Large intestine (tissue), 3 donors: ENCODE measurements around the gene DEPDC1B. TPM values are rescaled to one million over a fixed set of nuclear protein-coding genes. Genes with fewer than 3 reads are reported as not detected.
"Not testable (repeated sequence)": the region's sequence is repeated elsewhere in the genome, so short reads cannot be mapped to it uniquely, and the experiment has no call there.

ENCODE experiments used
- DNase-seq, 2 donors: peaks; one replicate each; pipeline versions ENCODE4 v3.0.0 to v3.0.0-alpha.2; 2013
- H3K27ac ChIP-seq: one replicate; pipeline ENCODE4 v1.5.1; 2013; ENCODE audit warnings: low read length
- H3K27me3 ChIP-seq: 2 replicates; pipeline ENCODE4 v1.6.1; 2013; ENCODE audit warnings: low read length; ENCODE audit not compliant: control insufficient read depth, insufficient read depth
- H3K36me3 ChIP-seq: 2 replicates; pipeline ENCODE4 v1.6.1; 2013; ENCODE audit warnings: low read length; ENCODE audit not compliant: control insufficient read depth, insufficient read depth
- H3K4me1 ChIP-seq: one replicate; pipeline ENCODE4 v1.6.1; 2013; ENCODE audit warnings: low read length; ENCODE audit not compliant: control insufficient read depth, insufficient read depth
- H3K4me3 ChIP-seq: one replicate; pipeline ENCODE4 v1.5.1; 2013; ENCODE audit warnings: low read length
- H3K9me3 ChIP-seq: one replicate; pipeline ENCODE4 v1.6.1; 2013; ENCODE audit warnings: mild to moderate bottlenecking, low read depth, low read length, moderate library complexity; ENCODE audit not compliant: control insufficient read depth
- WGBS: methylation state at CpG from one replicate; pipeline ENCODE4 v1.1.5; 2013; ENCODE audit warnings: low lambda C conversion rate; ENCODE audit not compliant: insufficient coverage; 5-methylcytosine and 5-hydroxymethylcytosine counted together
- polyA plus RNA-seq: library from polyadenylated mRNA; unstranded; fragments of 120-200 nt; gene quantifications from one replicate; pipeline ENCODE4 v1.2.1, GENCODE V29; 2013

Gene DEPDC1B
- polyA plus RNA-seq, 1 donor, result 15.3 TPM

DNA sequence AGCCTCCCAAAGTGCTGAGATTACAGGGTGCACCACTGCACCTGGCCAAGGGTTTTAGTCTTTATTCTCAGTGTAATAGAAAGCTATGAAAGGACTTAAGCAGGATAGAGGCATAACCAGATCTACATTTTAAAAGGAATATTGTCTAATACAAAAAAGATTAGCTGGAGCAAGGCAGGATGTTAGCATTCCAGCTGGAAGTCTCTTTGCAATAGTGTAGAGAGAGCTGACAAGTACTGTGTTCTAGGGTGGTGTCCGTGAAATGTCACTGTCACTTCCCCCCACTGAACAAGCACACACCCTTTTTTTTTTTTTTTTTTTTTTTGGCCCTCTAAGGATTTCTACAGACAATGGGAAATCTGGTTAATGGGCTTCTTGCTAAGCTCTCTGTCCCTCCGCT, 24.2 kb upstream of the DEPDC1B start:
- DNase-seq, result no peak
- no peaks in the 10 kb centered on the region for H3K4me1 ChIP-seq
- no peak overlapping the region for H3K4me3 ChIP-seq
- H3K27ac ChIP-seq, result no peak overlapping the region
- H3K27me3 ChIP-seq, result no peaks in the 10 kb centered on the region
- peaks cover 3% of the 10 kb centered on the region for H3K9me3 ChIP-seq
- 80% methylated on average over 1 of the region's 2 CpGs for WGBS
- H3K36me3 ChIP-seq, result no peaks in the 10 kb centered on the region

- Histone ChIP-seq H3K27ac (no peak overlapping the region), H3K9me3 (no peaks in the 10 kb centered on the region), H3K4me3 (no peak overlapping the region), H3K36me3 (no peaks in the 10 kb centered on the region), H3K27me3 (no peaks in the 10 kb centered on the region), H3K4me1 (no peaks in the 10 kb centered on the region)
- WGBS, result 100% methylated on average over 1 of the region's 6 CpGs
- DNase-seq, result no peak
These were observed 22.4 kb upstream of the DEPDC1B start for GRCh38 chr5:60722416-60722815.

GRCh38 chr5:60719329-60719728, 19.4 kb upstream of the DEPDC1B start:
- no peaks in the 10 kb centered on the region for H3K4me1 ChIP-seq
- no peaks in the 10 kb centered on the region for H3K27me3 ChIP-seq
- H3K36me3 ChIP-seq, result no peaks in the 10 kb centered on the region
- no peaks in the 10 kb centered on the region for H3K9me3 ChIP-seq
- no peak overlapping the region for H3K27ac ChIP-seq
- no peak for DNase-seq
- H3K4me3 ChIP-seq, result no peak overlapping the region

DNA sequence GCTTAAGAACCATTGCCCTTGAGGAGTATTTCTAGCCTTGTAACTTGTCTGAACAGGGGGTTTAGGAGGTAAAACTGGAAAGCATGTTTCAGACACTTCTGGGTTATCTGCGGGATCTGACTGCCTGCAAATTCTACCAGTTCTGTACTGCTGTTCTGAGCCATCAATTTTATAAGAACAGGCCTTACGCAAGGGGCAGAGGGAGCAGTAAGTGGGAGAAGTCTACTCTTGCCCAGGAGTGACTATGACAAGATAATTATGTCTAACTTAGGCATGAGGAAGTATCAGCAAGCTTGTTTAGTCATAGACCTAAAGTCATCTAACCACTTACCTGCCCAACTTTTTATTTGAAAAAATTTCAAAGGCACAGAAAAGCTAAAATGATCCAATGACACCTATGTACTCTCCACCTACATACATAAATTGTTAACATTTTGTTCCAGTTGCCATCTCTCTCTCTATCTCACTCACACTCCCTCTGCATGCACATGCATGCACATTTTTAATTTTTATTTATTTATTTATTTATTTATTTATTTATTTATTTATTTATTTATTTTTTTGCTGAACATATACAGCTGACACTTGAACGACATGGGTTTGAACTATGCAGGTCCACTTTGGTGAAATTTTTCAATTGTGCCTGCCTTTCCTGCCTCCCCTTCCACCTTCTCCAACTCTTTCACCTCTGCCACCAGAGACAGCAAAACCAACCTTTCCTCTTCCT, 18.4 kb upstream of the DEPDC1B start:
- DNase-seq, result no peak
- H3K4me3 ChIP-seq, result no peak overlapping the region
- H3K9me3 ChIP-seq, result no peaks in the 10 kb centered on the region
- H3K27ac ChIP-seq, result no peak overlapping the region
- 90% methylated on average over 1 of the region's 3 CpGs for WGBS
- no peaks in the 10 kb centered on the region for H3K36me3 ChIP-seq
- no peaks in the 10 kb centered on the region for H3K27me3 ChIP-seq
- H3K4me1 ChIP-seq, result no peaks in the 10 kb centered on the region

DNA sequence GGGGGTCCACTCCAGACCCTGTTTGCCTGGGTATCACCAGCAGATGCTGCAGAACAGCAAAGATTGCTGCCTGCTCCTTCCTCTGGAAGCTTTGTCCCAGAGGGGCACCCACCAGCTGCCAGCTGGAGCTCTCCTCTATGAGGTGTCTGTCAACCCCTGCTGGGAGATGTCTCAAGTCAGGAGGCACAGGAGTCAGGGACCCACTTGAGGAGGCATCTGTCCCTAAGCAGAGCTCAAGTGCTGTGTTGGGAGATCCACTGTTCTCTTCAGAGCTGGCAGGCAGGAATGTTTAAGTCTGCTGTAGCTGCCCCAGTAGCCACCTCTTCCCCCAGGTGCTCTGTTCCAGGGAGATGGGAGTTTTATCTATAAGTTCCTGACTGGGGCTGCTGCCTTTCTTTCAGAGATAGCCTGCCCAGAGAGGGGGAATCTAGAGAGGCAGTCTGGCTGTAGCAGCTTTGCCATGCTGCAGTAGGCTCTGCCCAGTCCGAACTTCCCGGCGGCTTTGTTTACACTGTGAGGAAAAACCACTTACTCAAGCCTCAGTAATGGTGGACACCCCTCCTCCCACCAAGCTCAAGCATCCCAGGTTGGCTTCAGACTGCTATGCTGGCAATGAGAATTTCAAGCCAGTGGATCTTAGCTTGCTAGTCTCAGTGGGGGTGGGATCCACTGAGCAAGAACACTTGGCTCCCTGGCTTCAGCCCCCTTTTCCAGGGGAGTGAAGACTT, 15.4 kb upstream of the DEPDC1B start:
- not testable (repeated sequence) for H3K27me3 ChIP-seq, H3K27ac ChIP-seq, H3K4me3 ChIP-seq, H3K36me3 ChIP-seq, DNase-seq, H3K9me3 ChIP-seq, H3K4me1 ChIP-seq
- no CpG with 5 or more reads among the region's 3 CpGs for WGBS

GRCh38 chr5:60712950-60713349, 13.0 kb upstream of the DEPDC1B start:
- WGBS, result no CpG with 5 or more reads among the region's 5 CpGs
- DNase-seq, result no peak
- Histone ChIP-seq H3K27me3 (no peaks in the 10 kb centered on the region), H3K4me3 (no peak overlapping the region), H3K27ac (no peak overlapping the region), H3K9me3 (no peaks in the 10 kb centered on the region), H3K4me1 (no peaks in the 10 kb centered on the region), H3K36me3 (no peaks in the 10 kb centered on the region)

DNA sequence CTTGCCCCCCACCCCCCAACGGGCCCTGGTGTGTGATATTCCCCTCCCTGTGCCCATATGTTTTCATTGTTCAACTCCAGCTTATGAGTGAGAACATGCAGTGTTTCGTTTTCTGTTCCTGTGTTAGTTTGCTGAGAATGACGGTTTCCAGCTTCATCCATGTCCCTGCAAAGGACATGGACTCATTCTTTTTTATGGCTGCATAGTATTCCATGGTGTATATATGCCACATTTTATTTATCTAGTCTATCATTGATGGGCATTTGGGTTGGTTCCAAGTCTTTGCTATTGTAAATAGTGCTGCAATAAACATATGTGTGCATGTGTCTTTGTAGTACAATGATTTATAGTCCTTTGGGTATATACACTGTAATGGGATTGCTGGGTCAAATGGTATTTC, 11.9 kb upstream of the DEPDC1B start:
- not testable (repeated sequence) for H3K27me3 ChIP-seq, H3K9me3 ChIP-seq, H3K27ac ChIP-seq, H3K4me1 ChIP-seq, H3K4me3 ChIP-seq, H3K36me3 ChIP-seq, DNase-seq
- WGBS, result no CpG with 5 or more reads among the region's 3 CpGs

GRCh38 chr5:60710362-60710761, 10.4 kb upstream of the DEPDC1B start:
- 67% methylated on average over 1 of the region's 3 CpGs for WGBS
- H3K4me3 ChIP-seq, result no peak overlapping the region
- H3K9me3 ChIP-seq, result no peaks in the 10 kb centered on the region
- no peak overlapping the region for H3K27ac ChIP-seq
- no peaks in the 10 kb centered on the region for H3K36me3 ChIP-seq
- H3K4me1 ChIP-seq, result no peaks in the 10 kb centered on the region
- no peaks in the 10 kb centered on the region for H3K27me3 ChIP-seq
- DNase-seq, result no peak

- Histone ChIP-seq H3K4me3 (no peak overlapping the region), H3K27ac (no peak overlapping the region), H3K36me3 (no peaks in the 10 kb centered on the region), H3K27me3 (no peaks in the 10 kb centered on the region), H3K4me1 (peaks cover 10% of the 10 kb centered on the region), H3K9me3 (no peaks in the 10 kb centered on the region)
- no peak for DNase-seq
These were observed 5.2 kb upstream of the DEPDC1B start for GRCh38 chr5:60705144-60705543.

- Histone ChIP-seq H3K36me3 (no peaks in the 10 kb centered on the region), H3K27me3 (no peaks in the 10 kb centered on the region), H3K4me3 (no peak overlapping the region), H3K4me1 (peaks cover 11% of the 10 kb centered on the region), H3K27ac (no peak overlapping the region), H3K9me3 (no peaks in the 10 kb centered on the region)
- no peak for DNase-seq
- no CpG with 5 or more reads among the region's 2 CpGs for WGBS
These were observed 4.0 kb upstream of the DEPDC1B start for GRCh38 chr5:60703944-60704343.
